ENCODE measurements around the gene ING2. TPM values are rescaled to one million over a fixed set of nuclear protein-coding genes. Genes with fewer than 3 reads are reported as not detected.

Gene ING2
- total and polyA plus RNA-seq, 4 donors = 3.9 to 8.8 (median 5.1) TPM

GRCh38 chr4:183495184-183495583 lies 9.7 kb upstream of the ING2 start:
- TF ChIP-seq, protein P1, sequence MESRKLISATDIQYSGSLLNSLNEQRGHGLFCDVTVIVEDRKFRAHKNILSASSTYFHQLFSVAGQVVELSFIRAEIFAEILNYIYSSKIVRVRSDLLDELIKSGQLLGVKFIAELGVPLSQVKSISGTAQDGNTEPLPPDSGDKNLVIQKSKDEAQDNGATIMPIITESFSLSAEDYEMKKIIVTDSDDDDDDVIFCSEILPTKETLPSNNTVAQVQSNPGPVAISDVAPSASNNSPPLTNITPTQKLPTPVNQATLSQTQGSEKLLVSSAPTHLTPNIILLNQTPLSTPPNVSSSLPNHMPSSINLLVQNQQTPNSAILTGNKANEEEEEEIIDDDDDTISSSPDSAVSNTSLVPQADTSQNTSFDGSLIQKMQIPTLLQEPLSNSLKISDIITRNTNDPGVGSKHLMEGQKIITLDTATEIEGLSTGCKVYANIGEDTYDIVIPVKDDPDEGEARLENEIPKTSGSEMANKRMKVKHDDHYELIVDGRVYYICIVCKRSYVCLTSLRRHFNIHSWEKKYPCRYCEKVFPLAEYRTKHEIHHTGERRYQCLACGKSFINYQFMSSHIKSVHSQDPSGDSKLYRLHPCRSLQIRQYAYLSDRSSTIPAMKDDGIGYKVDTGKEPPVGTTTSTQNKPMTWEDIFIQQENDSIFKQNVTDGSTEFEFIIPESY (IDR thresholded peaks at IDR 0.05) = no peak
- TF ChIP-seq NR2F2 (IDR thresholded peaks at IDR 0.05) (no peak), YY1 (IDR thresholded peaks at IDR 0.05) (no peak), FOXA1 (IDR thresholded peaks at IDR 0.05) (no peak), REST (IDR thresholded peaks at IDR 0.05) (no peak), FOXA2 (IDR thresholded peaks at IDR 0.05) (no peak), TAF1 (conservative IDR thresholded peaks at IDR 0.05) (no peak), EGR1 (IDR thresholded peaks at IDR 0.05; ENCODE audit: low read depth in 2 of 2) (no peak)
- H3K27ac ChIP-seq (ENCODE audit: low read depth in 1 of 2, low read length in 2 of 2) = no peak overlapping the region
- H3K9ac ChIP-seq (ENCODE audit: low read depth in 1 of 2, low read length in 2 of 2) = no peak overlapping the region
- no peak for DNase-seq (ENCODE audit: low spot score)
- WGBS = 92% methylated on average over 3 of the region's 3 CpGs
- no peaks in the 10 kb centered on the region for H3K9me3 ChIP-seq (ENCODE audit: control insufficient read depth in 4 of 4, low read length in 3 of 4)
- no peaks in the 10 kb centered on the region for H3K27me3 ChIP-seq (ENCODE audit: control insufficient read depth in 4 of 4, insufficient read depth in 4 of 4, low read length in 3 of 4)
- no peak overlapping the region for H3K4me3 ChIP-seq (ENCODE audit: low read depth in 1 of 3, low read length in 3 of 3)
- H3K36me3 ChIP-seq (ENCODE audit: control insufficient read depth in 4 of 4, insufficient read depth in 3 of 4, low read depth in 1 of 4, low read length in 3 of 4) = peaks cover 0 to 2% (median 0%) of the 10 kb centered on the region in 4 donors
- H3K4me1 ChIP-seq (ENCODE audit: control insufficient read depth in 4 of 4, insufficient read depth in 4 of 4, low read length in 3 of 4) = no peaks in the 10 kb centered on the region

DNA sequence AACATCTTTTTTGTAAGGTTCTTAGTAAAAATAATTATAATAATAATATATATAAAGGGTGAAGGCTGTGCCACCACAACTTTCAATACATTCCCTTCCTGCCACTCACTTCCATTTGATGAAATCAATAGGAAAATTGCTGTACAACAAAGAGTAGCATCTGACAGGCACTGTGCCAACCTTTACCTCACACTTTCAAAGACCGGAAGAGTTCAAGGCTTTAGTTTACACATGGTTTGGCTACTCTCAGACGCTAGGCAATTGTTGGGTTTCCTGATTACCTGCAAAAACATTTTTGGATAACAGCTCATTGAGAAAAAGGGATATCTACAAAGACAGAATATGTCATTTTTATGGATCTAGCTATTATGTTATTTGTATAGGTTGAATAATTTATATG lies 5.5 kb upstream of the ING2 start:
- Histone ChIP-seq H3K4me3 (ENCODE audit: low read depth in 1 of 3, low read length in 3 of 3) (no peak overlapping the region), H3K9ac (ENCODE audit: low read depth in 1 of 2, low read length in 2 of 2) (no peak overlapping the region), H3K9me3 (ENCODE audit: control insufficient read depth in 4 of 4, low read length in 3 of 4) (no peaks in the 10 kb centered on the region), H3K4me1 (ENCODE audit: control insufficient read depth in 4 of 4, insufficient read depth in 4 of 4, low read length in 3 of 4) (peaks cover 0 to 11% (median 7%) of the 10 kb centered on the region in 4 donors), H3K27me3 (ENCODE audit: control insufficient read depth in 4 of 4, insufficient read depth in 4 of 4, low read length in 3 of 4) (no peaks in the 10 kb centered on the region), H3K27ac (ENCODE audit: low read depth in 1 of 2, low read length in 2 of 2) (no peak overlapping the region), H3K36me3 (ENCODE audit: control insufficient read depth in 4 of 4, insufficient read depth in 3 of 4, low read depth in 1 of 4, low read length in 3 of 4) (no peaks in the 10 kb centered on the region)
- WGBS = 25% methylated on average over 2 of the region's 2 CpGs
- no peak for DNase-seq (ENCODE audit: low spot score)
- TF ChIP-seq MAX (IDR thresholded peaks at IDR 0.05) = no peak
- TF ChIP-seq FOXA1 (IDR thresholded peaks at IDR 0.05) = no peak
- TF ChIP-seq EGR1 (IDR thresholded peaks at IDR 0.05; ENCODE audit: low read depth in 2 of 2) = no peak
- no peak for TF ChIP-seq NR2F2 (IDR thresholded peaks at IDR 0.05)
- TF ChIP-seq, protein P2, sequence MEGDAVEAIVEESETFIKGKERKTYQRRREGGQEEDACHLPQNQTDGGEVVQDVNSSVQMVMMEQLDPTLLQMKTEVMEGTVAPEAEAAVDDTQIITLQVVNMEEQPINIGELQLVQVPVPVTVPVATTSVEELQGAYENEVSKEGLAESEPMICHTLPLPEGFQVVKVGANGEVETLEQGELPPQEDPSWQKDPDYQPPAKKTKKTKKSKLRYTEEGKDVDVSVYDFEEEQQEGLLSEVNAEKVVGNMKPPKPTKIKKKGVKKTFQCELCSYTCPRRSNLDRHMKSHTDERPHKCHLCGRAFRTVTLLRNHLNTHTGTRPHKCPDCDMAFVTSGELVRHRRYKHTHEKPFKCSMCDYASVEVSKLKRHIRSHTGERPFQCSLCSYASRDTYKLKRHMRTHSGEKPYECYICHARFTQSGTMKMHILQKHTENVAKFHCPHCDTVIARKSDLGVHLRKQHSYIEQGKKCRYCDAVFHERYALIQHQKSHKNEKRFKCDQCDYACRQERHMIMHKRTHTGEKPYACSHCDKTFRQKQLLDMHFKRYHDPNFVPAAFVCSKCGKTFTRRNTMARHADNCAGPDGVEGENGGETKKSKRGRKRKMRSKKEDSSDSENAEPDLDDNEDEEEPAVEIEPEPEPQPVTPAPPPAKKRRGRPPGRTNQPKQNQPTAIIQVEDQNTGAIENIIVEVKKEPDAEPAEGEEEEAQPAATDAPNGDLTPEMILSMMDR (IDR thresholded peaks at IDR 0.05; ENCODE audit: low read depth, low read length, missing input control) = no peak
- no peak for TF ChIP-seq FOXA2 (IDR thresholded peaks at IDR 0.05)

All from liver (tissue), 9 donors.